ENCODE results near the gene ERAP2. TPM values are rescaled to one million over a fixed set of nuclear protein-coding genes. Genes with fewer than 3 reads are reported as not detected.
"Not testable (repeated sequence)": the region's sequence is repeated elsewhere in the genome, so short reads cannot be mapped to it uniquely, and the experiment has no call there.

The ERAP2 gene
- total and polyA plus RNA-seq, 7 donors, result 0.23 to 6.4 (median 3.0) TPM

- peaks cover 8% of the 10 kb centered on the region for H3K4me1 ChIP-seq
- H3K27me3 ChIP-seq (ENCODE audit: insufficient read depth in 3 of 3, low read length in 2 of 3), result no peaks in the 10 kb centered on the region
- WGBS, 3 donors, result 2 to 6% (median 5%) methylated on average over 4 of the region's 4 CpGs
- peak overlapping the region; percentile 86 for H3K4me3 ChIP-seq
- no peaks in the 10 kb centered on the region for H3K36me3 ChIP-seq (ENCODE audit: insufficient read depth in 1 of 2, low read depth in 1 of 2)
- intact Hi-C loops (cut with DNase I), result loop anchor here in 1 of 2 donors (10.0 kb wide), 1 partner anchor 139 kb away; no protein-coding TSS in a partner anchor
- no peaks in the 10 kb centered on the region for H3K9me3 ChIP-seq
- ATAC-seq (peak in 3 of 4 donors; percentile 2 to 41 (median 34)), DNase-seq (no peak)
- TF ChIP-seq CTCF (IDR thresholded peaks at IDR 0.05), result no peak
- peak overlapping the region; percentile 84 for H3K27ac ChIP-seq
These were observed 459 bp upstream of the ERAP2 start for GRCh38 chr5:96875791-96876291.

GRCh38 chr5:96876977-96877469 lies 723 bp downstream of the ERAP2 start:
- not testable (repeated sequence) for DNase-seq
- intact Hi-C loops (cut with DNase I), result loop anchor here in 1 of 2 donors (10.0 kb wide), 1 partner anchor 138 kb away; no protein-coding TSS in a partner anchor

GRCh38 chr5:96879665-96880064 lies 3.4 kb downstream of the ERAP2 start:
- ATAC-seq, result no peak
- no peak for DNase-seq
- H3K27ac ChIP-seq, result no peak overlapping the region
- WGBS, 3 donors, result 62 to 92% (median 81%) methylated on average over 3 of the region's 3 CpGs
- H3K27me3 ChIP-seq (ENCODE audit: insufficient read depth in 3 of 3, low read length in 2 of 3), result no peaks in the 10 kb centered on the region
- H3K4me1 ChIP-seq, result peaks cover 8% of the 10 kb centered on the region
- intact Hi-C loops (cut with DNase I), result loop anchor here in 1 of 2 donors (10.0 kb wide), 1 partner anchor 135 kb away; no protein-coding TSS in a partner anchor
- H3K9me3 ChIP-seq, result no peaks in the 10 kb centered on the region
- H3K4me3 ChIP-seq, result no peak overlapping the region
- no peak for TF ChIP-seq CTCF (IDR thresholded peaks at IDR 0.05)
- H3K36me3 ChIP-seq (ENCODE audit: insufficient read depth in 1 of 2, low read depth in 1 of 2), result no peaks in the 10 kb centered on the region

More at GRCh38 chr5:96876977-96877469, 723 bp downstream of the ERAP2 start:
- H3K4me1 ChIP-seq; H3K27me3 ChIP-seq (ENCODE audit: insufficient read depth in 3 of 3, low read length in 2 of 3); H3K36me3 ChIP-seq (ENCODE audit: insufficient read depth in 1 of 2, low read depth in 1 of 2); H3K9me3 ChIP-seq: not testable (repeated sequence)
- ATAC-seq, result peak; percentile 21 to 70 (median 46)
- Histone ChIP-seq H3K27ac (peak overlapping the region; percentile 84), H3K4me3 (peak overlapping the region; percentile 86)
- 5 to 32% (median 9%) methylated on average over 12 of the region's 12 CpGs for WGBS, 3 donors

DNA sequence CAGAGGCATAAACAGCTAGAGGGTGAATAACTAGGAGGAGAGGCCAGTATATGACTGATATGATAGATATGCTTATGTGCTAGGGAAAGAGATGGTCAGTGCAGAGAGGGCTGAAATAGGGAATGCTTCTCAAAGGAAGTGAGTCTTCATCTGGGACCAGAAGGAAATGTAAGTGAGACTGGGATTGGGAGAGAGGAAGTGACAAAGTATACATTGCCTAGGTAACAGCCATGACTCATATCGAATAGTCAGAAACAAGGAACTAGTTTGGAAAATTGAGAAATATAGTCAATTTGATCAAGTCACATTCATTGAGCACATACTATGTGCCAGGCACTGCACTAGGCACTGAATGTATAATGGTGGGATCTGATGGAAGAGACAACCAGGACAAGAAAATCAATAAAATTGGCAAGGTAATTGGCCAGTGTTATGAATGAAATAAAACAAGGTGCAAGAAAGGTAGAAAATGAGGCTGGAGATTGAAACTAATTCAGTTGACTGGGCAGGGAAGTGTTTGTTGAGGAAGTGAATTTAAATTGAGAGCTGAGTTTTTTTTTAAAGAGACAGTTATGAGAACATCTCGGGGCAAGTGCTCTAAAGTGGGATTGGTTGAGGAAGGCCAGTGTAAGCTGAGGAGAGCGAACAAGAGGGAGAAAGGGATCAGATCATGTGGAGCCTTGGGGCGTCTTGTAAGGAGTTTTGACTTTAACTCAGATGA lies 4.3 kb downstream of the ERAP2 start:
- no peak for TF ChIP-seq CTCF (IDR thresholded peaks at IDR 0.05)
- ATAC-seq, result no peak
- intact Hi-C loops (cut with DNase I), result no loop called here
- no peak overlapping the region for H3K27ac ChIP-seq
- H3K27me3 ChIP-seq (ENCODE audit: insufficient read depth in 3 of 3, low read length in 2 of 3), result no peaks in the 10 kb centered on the region
- no peaks in the 10 kb centered on the region for H3K9me3 ChIP-seq
- no peak overlapping the region for H3K4me3 ChIP-seq
- DNase-seq, result no peak
- WGBS, 3 donors, result 88 to 94% (median 90%) methylated on average over 4 of the region's 4 CpGs
- H3K36me3 ChIP-seq (ENCODE audit: insufficient read depth in 1 of 2, low read depth in 1 of 2), result no peaks in the 10 kb centered on the region
- H3K4me1 ChIP-seq, result peaks cover 14% of the 10 kb centered on the region

DNA sequence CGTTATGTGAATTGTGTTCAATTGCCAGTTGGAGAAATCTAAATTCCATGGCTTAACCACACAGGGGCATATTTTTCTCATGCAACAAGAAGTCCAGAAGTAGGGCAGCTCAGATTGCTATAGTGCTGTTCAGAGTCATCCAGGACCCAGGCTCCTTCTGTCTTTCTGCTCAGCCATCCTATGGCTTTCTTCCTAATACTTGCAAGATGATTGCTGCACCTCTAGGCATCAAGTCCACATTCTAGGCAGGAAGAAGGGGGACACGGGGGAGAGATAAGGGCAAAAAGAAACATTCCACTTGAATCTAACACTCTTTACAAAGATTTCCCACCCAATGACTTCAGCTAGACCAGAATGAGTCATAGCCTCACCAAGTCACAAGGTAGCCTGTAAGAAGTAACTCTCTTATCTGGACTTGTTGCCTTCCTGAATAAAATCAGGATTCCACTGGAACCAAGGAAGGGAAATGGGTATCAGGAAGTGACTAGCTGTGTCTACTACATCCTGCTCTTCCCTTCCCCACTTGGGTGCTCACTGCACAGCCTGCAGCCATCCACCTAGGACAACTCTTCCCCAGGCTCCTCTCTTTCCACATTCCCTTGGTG lies 5.3 kb downstream of the ERAP2 start:
- Histone ChIP-seq H3K27ac (no peak overlapping the region), H3K27me3 (ENCODE audit: insufficient read depth in 3 of 3, low read length in 2 of 3) (no peaks in the 10 kb centered on the region), H3K36me3 (ENCODE audit: insufficient read depth in 1 of 2, low read depth in 1 of 2) (no peaks in the 10 kb centered on the region), H3K9me3 (no peaks in the 10 kb centered on the region), H3K4me3 (no peak overlapping the region), H3K4me1 (peaks cover 17% of the 10 kb centered on the region)
- ATAC-seq (no peak), DNase-seq (no peak)
- intact Hi-C loops (cut with DNase I), result no loop called here
- 72 to 75% (median 75%) methylated on average over 2 of the region's 2 CpGs for WGBS, 3 donors
- TF ChIP-seq CTCF (IDR thresholded peaks at IDR 0.05), result no peak

Data from psoas muscle (tissue), 8 donors.